HG02610 (cell line): Measurements from ENCODE around the gene GRIN2A.

Source experiments
- ATAC-seq: cut with Tn5 transposase; IDR thresholded peaks from one replicate; pipeline ENCODE4 v1.9.1; 2021; ENCODE audit warnings: mild to moderate bottlenecking, moderate library complexity; ENCODE audit not compliant: unreplicated experiment

Gene GRIN2A

DNA sequence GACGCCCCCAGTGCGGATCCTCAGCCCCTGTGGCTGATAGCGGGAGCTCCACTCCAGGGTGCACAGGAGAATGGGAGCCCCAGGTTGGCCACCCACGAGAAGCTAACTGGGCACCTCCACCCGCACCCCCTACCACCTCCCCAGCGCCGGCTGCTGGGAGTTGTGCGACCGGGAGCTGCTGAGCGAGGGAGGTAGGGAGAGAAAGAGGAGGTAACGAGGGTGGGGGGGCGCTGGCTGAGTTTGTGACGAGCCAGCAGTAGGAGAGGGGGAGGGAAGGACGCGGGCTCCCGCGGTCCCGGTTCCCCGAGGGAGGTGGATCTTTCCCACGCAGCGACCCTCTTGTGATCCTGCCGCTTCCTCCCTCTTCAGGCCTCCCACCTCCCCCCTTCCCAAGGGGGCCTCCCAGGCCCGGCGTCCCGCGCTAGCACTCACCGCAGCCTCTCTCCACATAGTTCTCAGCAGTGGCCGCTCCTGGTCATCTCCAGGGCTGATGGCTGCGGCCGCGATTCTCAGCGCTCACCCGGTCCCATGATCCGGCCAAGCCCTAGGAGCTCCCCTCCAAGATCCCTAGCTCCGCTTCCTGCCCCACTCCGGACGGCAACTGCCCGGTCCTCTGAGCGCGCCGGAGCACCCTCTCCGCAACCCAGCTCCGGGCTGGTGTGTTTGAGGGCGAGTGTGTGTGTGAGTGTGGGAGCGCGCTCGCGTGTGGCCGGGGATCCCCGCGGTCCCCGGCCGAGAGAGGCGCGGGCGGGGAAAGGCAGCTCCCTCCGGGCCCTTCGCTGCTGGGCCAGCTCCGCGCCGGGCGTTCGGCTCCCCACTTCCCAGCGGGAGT lies at the start of gene GRIN2A:
Gene GRIN2A, minus strand, starts transcription at position 207 of the 832 bp plus-strand sequence. CDS start 2,017 bp downstream, outside the sequence.
- ATAC-seq = no peak

DNA sequence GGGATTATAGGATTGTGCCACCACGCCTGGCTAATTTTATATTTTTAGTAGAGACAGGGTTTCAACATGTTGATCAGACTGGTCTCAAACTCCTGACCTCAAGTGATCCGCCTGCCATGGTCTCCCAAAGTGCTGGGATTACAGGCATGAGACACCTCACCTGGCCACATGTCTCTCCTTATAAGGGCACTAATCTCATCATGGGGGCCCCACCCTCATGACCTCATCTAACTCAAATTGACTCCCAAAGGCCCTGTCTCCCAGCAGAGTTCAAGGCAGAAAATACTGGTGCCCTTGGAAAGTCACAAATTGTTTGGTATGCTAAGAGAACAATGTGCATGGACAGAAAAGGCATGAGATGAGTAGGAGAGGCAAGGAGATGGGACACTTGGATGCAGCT lies 49.3 kb upstream of the GRIN2A start:
- ATAC-seq = no peak

DNA sequence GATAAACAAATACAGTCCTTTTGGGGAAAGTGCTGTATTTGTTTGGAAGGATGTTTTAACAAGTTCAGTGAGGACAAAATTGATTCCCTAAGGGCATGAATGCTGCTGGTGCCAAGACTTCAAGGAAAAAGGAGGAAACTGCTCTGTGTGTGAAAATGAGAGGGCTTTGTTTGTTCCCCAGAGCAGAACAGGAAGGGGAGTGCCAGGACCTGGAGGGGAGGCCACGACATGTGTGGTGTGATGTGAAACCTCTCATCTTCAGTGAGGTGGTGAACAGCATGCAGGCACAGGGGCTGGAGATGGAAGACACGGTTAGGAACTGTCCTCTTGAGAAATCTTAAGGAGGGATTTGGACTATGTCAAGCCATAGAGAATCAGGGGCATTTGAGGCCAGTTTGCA lies 46.6 kb upstream of the GRIN2A start:
- ATAC-seq = no peak

DNA sequence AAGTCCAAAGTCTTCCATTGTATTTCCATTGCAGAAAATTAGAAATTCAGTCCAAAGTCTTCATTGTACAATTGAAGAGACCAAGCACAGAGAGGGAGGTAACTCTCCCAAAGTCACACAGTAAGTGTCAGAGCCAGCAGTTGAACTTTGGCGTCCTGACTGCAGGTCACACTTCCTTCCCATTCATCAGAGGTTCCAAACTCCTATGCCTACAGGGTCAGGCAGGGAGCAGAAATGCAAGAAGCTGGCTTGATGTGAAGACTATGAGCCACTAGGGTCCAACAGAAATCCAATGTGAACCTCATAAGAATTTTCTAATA lies 44.7 kb upstream of the GRIN2A start:
- ATAC-seq = no peak

GRCh38 chr16:10226141-10226986 lies 44.1 kb upstream of the GRIN2A start:
- ATAC-seq = no peak

DNA sequence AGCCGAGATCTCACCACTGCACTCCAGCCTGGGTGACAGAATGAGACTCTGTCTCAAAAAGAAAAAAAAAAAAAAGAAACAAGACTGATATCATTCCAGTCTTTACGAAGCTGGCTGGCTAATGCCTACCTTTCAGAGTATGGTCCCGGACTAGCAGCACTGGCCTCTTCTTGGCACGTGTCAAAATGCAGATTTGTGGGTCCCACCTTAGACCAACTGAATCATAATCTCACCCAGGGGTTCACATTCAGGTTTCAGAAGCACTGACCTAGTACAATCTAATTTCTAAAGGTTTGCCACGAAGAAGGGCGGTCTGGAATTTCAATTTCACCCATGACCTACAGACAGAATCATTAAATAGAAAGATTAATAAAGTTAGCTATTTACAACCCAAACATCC lies 43.4 kb upstream of the GRIN2A start:
- ATAC-seq = no peak

DNA sequence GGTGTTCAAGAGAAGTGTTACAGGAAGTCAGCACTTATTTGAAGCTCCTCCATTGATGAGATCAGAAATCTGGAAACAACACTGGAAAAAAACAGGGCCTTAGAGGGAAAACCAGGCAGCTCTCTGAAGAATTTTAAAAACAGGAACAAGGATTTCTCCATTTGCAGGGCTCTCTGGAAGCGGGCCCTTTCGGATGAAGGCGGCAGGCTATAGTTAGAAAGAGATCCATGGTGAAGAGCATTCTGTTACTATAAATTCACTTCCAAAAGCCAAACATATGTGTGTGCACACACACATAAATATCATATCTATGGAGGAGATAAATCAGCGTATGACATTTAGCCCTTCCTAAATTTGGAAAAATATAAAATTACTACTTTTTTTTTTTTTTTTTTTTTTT lies 42.6 kb upstream of the GRIN2A start:
- ATAC-seq = no peak

GRCh38 chr16:10220942-10221341 lies 38.7 kb upstream of the GRIN2A start:
- ATAC-seq = no peak

GRCh38 chr16:10219742-10220141 lies 37.5 kb upstream of the GRIN2A start:
- ATAC-seq = no peak

DNA sequence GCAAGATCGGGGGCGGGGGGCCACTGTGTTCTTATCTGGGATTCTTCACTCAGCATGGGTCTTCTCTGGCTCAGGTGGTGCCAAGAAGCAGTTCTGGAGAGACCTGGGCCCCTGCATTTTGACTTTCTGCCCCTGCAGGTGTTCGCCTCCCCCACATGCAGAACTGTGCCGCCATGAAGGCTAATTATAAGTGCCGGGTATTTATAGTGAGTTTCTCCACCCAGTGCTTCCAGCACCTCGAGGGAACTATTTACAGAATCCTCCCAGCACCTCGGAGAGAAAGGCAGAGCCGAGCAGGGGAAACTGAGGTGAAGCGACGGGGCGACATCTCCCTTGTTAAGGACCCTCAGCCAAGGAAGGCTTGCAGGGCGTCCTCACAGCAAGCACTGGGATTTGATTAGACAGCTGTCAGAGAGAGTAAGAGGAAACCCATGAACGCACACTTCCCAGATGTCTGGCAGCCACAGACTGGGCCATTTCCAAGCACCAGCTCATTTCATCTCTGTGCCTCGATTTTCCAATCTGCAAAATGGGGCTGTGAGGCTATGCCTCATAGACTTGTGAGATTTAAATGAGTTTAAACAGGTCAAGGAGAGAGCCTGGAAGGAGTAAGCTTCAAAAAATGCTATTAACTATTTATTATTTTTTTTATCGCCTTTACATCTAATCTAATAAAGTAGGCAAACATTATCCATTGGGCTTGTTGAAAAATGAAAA lies 36.4 kb upstream of the GRIN2A start:
- ATAC-seq = no peak

- no peak for ATAC-seq
Observed at GRCh38 chr16:10213748-10214147, 31.5 kb upstream of the GRIN2A start.

DNA sequence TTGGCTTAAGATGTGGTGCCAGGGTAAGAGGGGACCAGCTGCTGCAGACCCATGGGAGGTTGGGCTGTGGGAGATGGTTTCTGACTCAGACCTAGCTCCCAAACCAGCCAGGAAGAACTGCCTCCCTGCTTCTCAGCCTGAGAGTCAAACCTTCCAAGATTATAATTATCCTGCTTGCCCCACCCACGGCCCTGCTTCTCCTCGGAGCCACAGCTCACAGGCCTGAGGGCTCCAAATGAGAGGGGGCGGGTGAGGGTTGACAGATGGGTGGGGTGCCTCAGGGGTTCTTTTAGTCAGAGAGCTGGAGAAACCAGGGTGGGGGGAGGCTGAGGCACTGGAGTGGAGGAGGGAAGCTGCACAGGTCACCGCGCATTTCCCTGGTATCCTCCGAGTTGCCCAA lies 28.7 kb upstream of the GRIN2A start:
- no peak for ATAC-seq

GRCh38 chr16:10206865-10207264 lies 24.6 kb upstream of the GRIN2A start:
- no peak for ATAC-seq

DNA sequence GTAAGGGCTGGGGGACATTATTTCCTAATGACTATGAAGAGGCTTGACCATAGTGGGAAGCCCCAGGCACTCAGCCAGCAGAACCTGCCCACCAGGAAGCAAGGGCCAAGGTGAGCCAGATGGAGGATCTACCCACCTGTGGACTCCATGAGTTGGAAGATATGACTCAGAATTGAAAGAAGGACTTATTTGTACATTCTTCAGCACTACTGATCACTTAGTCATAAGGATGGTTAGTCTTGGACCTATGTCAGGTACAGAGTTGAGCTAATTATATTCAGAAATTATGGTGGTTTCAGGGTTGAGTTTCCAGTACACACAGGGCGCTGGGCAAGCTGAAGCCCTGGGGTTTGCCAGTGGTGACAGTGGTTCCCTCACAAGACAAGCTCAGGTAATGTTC lies 24.0 kb upstream of the GRIN2A start:
- ATAC-seq = peak; percentile 78

DNA sequence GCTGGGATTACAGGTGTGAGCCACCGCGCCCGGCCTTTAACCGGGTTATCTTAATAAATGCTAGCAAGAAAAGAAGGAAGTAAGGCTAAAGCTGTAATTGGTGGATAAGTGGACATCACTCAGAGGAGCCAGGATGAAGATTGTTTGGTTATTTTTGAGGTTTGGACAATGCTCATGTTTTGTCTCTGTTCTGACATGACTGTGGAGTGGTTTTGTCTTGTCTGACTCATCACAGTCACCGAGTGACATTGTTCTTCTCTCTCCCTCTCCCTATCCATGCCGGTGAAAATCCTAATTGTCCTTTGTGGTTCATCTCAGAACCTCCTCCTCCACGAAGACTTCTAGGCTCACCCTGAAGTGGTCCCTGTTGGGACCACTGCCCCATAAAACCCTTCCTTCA lies 23.5 kb upstream of the GRIN2A start:
- peak; percentile 55 for ATAC-seq

GRCh38 chr16:10202649-10203048 lies 20.4 kb upstream of the GRIN2A start:
- no peak for ATAC-seq

DNA sequence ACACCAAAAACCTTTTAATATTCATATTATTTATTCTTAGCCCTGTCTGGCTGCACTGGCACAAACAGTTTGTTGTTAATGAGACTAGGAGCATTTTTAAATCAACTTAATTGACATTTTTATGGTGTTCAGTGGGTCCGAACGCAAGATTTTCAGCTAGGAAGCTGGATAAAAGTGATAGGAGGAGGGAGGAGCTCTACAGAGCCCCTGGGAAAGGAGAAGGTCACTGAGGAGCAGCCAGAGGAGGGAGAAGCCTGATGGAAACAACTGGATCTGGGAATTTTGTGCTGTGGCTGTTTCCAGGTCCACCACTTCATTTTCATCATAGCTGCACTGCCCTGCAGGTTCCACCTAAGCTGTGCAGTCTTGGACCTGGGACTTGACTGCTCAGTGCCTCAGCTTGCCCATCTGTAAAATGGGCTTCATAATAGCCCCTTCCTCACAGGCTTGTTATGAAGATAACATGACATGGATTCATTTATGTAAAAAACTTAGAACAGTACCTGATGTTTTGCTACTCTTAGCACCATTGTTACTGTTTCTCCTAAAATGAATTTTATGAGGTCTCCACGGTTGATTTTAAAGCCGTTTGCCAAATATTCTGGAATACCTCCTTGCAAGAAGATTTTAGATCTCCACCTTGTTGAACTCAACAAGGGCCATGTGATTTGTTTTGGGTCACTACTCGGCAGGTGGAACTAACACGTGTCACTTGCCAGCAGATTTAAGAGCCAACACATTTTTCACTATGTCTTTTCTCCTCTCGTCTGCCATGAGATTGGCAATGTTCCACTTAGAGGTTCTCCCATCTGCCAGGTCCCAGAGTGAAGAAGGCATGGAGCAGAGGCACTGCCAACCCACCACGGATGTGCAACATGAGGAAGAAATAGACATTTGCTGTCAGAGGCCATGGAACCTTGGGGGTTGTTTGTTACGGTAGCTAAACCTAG lies 18.7 kb upstream of the GRIN2A start:
- ATAC-seq = no peak

DNA sequence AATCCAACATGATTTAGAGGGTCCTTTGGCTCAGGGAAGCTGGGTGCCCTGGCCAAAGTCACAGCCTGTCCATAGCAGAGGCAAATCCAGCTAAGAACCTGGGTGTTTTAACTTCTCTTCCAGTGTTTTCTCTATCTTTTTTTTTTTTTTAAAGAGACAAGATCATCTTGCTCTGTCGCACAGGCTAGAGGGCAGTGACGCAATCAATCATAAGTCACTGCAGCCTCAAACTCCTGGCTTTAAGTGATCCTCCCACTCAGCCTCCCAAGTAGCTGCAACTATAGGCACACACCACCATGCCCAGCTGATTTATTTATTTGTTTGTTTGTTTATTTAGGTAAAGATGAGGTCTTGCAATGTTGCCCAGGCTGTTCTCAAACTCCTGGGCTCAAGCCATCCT lies 14.8 kb upstream of the GRIN2A start:
- ATAC-seq = no peak

DNA sequence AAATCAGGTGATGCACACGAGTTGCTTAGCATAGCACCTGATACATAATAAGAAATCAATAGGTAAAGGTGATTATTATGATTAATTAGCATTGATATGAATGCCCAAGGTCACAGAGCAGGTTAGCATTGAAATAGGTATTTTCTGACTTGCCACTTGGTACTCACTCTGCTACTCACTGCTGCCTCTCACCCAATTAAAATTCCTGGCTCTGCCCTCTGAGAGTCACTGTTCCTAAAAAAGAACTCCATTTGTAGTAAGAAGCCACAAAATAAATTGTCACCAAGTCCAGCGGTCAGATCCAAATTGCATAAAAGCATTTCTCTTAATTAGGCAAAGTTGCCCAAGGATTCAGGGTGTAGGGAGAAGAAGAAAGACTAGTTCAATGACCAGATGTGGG lies 8.9 kb upstream of the GRIN2A start:
- ATAC-seq = no peak

GRCh38 chr16:10189861-10190390 lies 7.7 kb upstream of the GRIN2A start:
- ATAC-seq = no peak
